H1 (cell line): Measurements from ENCODE around the gene KRTAP9-1. TPM values are rescaled to one million over a fixed set of nuclear protein-coding genes. Genes with fewer than 3 reads are reported as not detected.

ENCODE experiments used
- CTCF ChIA-PET: fragments of 300-600 bp; sonication (Branson Sonifier 250); formaldehyde crosslinking; loops from one replicate; lab custom pipeline; 2021; ENCODE audit not compliant: partially characterized antibody; lab: Charles Lee
- POLR2A ChIA-PET: fragments of 300-600 bp; sonication (Branson Sonifier 250); formaldehyde crosslinking; loops from one replicate; lab custom pipeline; 2021; ENCODE audit warnings: inconsistent platforms; ENCODE audit not compliant: partially characterized antibody; lab: Charles Lee
- DNase-seq, 2 experiments: peaks; one replicate each; pipeline versions ENCODE4 v3.0.0 to v3.0.0-alpha.2; 2010 to 2022; ENCODE audit warnings: low spot score in 2 of 2, low read depth in 1 of 2, mixed read lengths in 1 of 2
- FAIRE-seq: peaks from 2 replicates; lab custom pipeline; 2011; peaks lifted over from hg19 to GRCh38; lab: Jason Lieb, UNC
- H2AFZ ChIP-seq: 2 replicates; pipeline ENCODE4 v1.8.1; 2012; ENCODE audit warnings: low read length, inconsistent platforms
- H2AK5ac ChIP-seq: 2 replicates; pipeline ENCODE4 v1.6.1; 2013; ENCODE audit warnings: low read depth, low read length
- H2BK120ac ChIP-seq: replicated peaks from 2 replicates; pipeline ENCODE3; 2013; ENCODE audit warnings: low read depth, low read length, inconsistent platforms
- H2BK12ac ChIP-seq: 2 replicates; pipeline ENCODE4 v1.6.1; 2013; ENCODE audit warnings: low read depth, low read length
- H2BK15ac ChIP-seq: 2 replicates; pipeline ENCODE4 v1.6.1; 2013; ENCODE audit warnings: low read length
- H2BK20ac ChIP-seq: 2 replicates; pipeline ENCODE4 v1.6.1; 2013; ENCODE audit warnings: low read length
- H2BK5ac ChIP-seq: 2 replicates; pipeline ENCODE4 v1.6.1; 2013; ENCODE audit warnings: low read depth, low read length
- H3K14ac ChIP-seq: 2 replicates; pipeline ENCODE4 v1.6.1; 2013; ENCODE audit warnings: inconsistent platforms; ENCODE audit not compliant: insufficient read length
- H3K18ac ChIP-seq: 2 replicates; pipeline ENCODE4 v1.6.1; 2013; ENCODE audit warnings: low read length; ENCODE audit errors: extremely low read depth
- H3K23ac ChIP-seq: 2 replicates; pipeline ENCODE4 v1.6.1; 2013; ENCODE audit warnings: inconsistent platforms; ENCODE audit not compliant: insufficient read length
- H3K23me2 ChIP-seq: 2 replicates; pipeline ENCODE4 v1.6.1; 2013; ENCODE audit warnings: low read depth, low read length
- H3K27ac ChIP-seq: 2 replicates; pipeline ENCODE4 v1.6.1; 2011; ENCODE audit warnings: low read depth, low read length, inconsistent platforms
- H3K27me3 ChIP-seq, 4 experiments: replicated peaks in 1 of 4; 1 replicate in 1 of 4; 2 replicates in 3 of 4; pipeline versions ENCODE4 v1.6.1 to v1.8.1; 2011 to 2013; ENCODE audit warnings: low read length in 3 of 4, mild to moderate bottlenecking in 3 of 4, inconsistent platforms in 2 of 4, mixed read lengths in 2 of 4, moderate library complexity in 1 of 4; ENCODE audit not compliant: control insufficient read depth in 3 of 4, insufficient read depth in 3 of 4; ENCODE audit errors: extremely low read depth in 1 of 4
- H3K36me3 ChIP-seq, 4 experiments: 2 replicates each; pipeline versions ENCODE4 v1.6.1 to v1.8.1; 2011 to 2013; ENCODE audit warnings: mild to moderate bottlenecking in 4 of 4, low read length in 3 of 4, moderate library complexity in 2 of 4, control low read depth in 1 of 4, inconsistent platforms in 1 of 4; ENCODE audit not compliant: insufficient read depth in 4 of 4, control insufficient read depth in 2 of 4
- H3K4ac ChIP-seq: replicated peaks from 2 replicates; pipeline ENCODE3; 2013; ENCODE audit warnings: low read length, low read depth, mixed read lengths, inconsistent platforms; ENCODE audit not compliant: insufficient read length
- H3K4me1 ChIP-seq, 4 experiments: replicated peaks in 1 of 4; 1 replicate in 1 of 4; 2 replicates in 3 of 4; pipeline versions ENCODE4 v1.6.1 to v1.8.1; 2011 to 2013; ENCODE audit warnings: low read length in 3 of 4, inconsistent platforms in 2 of 4, mixed read lengths in 1 of 4; ENCODE audit not compliant: insufficient read depth in 4 of 4, control insufficient read depth in 3 of 4
- H3K4me2 ChIP-seq, 2 experiments: 2 replicates each; pipeline versions ENCODE4 v1.6.1 to v1.8.1; 2011 to 2013; ENCODE audit warnings: low read depth in 2 of 2, low read length in 2 of 2, control low read depth in 1 of 2, inconsistent platforms in 1 of 2, mild to moderate bottlenecking in 1 of 2; ENCODE audit not compliant: insufficient read depth in 1 of 2
- H3K4me3 ChIP-seq, 4 experiments: fragments of 200-600, 300-600 bp in 1 of 4; sonication (generic), shearing (Covaris generic), sonication (Bioruptor Twin) in 1 of 4; 2 replicates each; pipeline versions ENCODE4 v1.5.1 to v1.8.1; 2011 to 2016; ENCODE audit warnings: low read length in 4 of 4, low read depth in 3 of 4, control low read depth in 2 of 4, inconsistent platforms in 2 of 4, mild to moderate bottlenecking in 2 of 4, mixed read lengths in 1 of 4, moderate library complexity in 1 of 4; ENCODE audit not compliant: insufficient read depth in 2 of 4; ENCODE audit errors: extremely low read depth in 1 of 4
- H3K56ac ChIP-seq: replicated peaks from 2 replicates; pipeline ENCODE3; 2013; ENCODE audit warnings: low read depth, mild to moderate bottlenecking, mixed read lengths, low read length, inconsistent platforms; ENCODE audit not compliant: insufficient read length
- H3K79me1 ChIP-seq: 2 replicates; pipeline ENCODE4 v1.6.1; 2013; ENCODE audit warnings: low read depth, low read length, control low read depth
- H3K79me2 ChIP-seq, 2 experiments: 2 replicates each; pipeline versions ENCODE4 v1.6.1 to v1.8.1; 2012 to 2013; ENCODE audit warnings: low read length in 2 of 2, mild to moderate bottlenecking in 2 of 2, inconsistent platforms in 1 of 2; ENCODE audit not compliant: insufficient read depth in 2 of 2, control insufficient read depth in 1 of 2
- H3K9ac ChIP-seq, 4 experiments: replicated peaks in 1 of 4; 1 replicate in 1 of 4; 2 replicates in 3 of 4; pipeline versions ENCODE4 v1.6.1 to v1.8.1; 2011 to 2013; ENCODE audit warnings: low read depth in 3 of 4, low read length in 3 of 4, control low read depth in 2 of 4, mild to moderate bottlenecking in 2 of 4, moderate library complexity in 2 of 4, inconsistent platforms in 1 of 4; ENCODE audit errors: extremely low read depth in 1 of 4
- H3K9me3 ChIP-seq, 2 experiments: 2 replicates each; pipeline versions ENCODE4 v1.6.1 to v1.8.1; 2012 to 2013; ENCODE audit warnings: mild to moderate bottlenecking in 2 of 2, moderate library complexity in 2 of 2, control low read depth in 1 of 2, inconsistent platforms in 1 of 2, low read depth in 1 of 2, low read length in 1 of 2, mixed read lengths in 1 of 2; ENCODE audit not compliant: insufficient read depth in 2 of 2
- H4K20me1 ChIP-seq, 2 experiments: replicated peaks in 1 of 2; 2 replicates each; pipeline versions ENCODE3 to v1.8.1; 2011 to 2013; ENCODE audit warnings: inconsistent platforms in 2 of 2, low read length in 2 of 2, mild to moderate bottlenecking in 1 of 2; ENCODE audit not compliant: insufficient read depth in 2 of 2, control insufficient read depth in 1 of 2
- H4K5ac ChIP-seq: 2 replicates; pipeline ENCODE4 v1.6.1; 2013; ENCODE audit warnings: low read length, low read depth, mixed read lengths, inconsistent platforms; ENCODE audit not compliant: insufficient read length
- H4K8ac ChIP-seq: 2 replicates; pipeline ENCODE4 v1.8.0; 2013; ENCODE audit warnings: mild to moderate bottlenecking, moderate library complexity, low read length, inconsistent platforms; ENCODE audit not compliant: insufficient read depth; ENCODE audit errors: extremely low read depth
- H4K91ac ChIP-seq: replicated peaks from 2 replicates; pipeline ENCODE3; 2013; ENCODE audit warnings: low read length, mixed read lengths, inconsistent platforms; ENCODE audit not compliant: insufficient read length
- CEBPB ChIP-seq: IDR thresholded peaks from 2 replicates; pipeline ENCODE4 v1.6.1; 2012; ENCODE audit warnings: low read depth, low read length
- JUND ChIP-seq: IDR thresholded peaks from 2 replicates; pipeline ENCODE4 v1.6.1; 2011; ENCODE audit warnings: mild to moderate bottlenecking, improper control_type of control experiment, low read length
- SP1 ChIP-seq: IDR thresholded peaks from 2 replicates; pipeline ENCODE4 v1.6.1; 2011; ENCODE audit warnings: low read depth, low read length
- SP2 ChIP-seq: IDR thresholded peaks from 2 replicates; pipeline ENCODE4 v1.6.1; 2012; ENCODE audit warnings: mild to moderate bottlenecking, low read length, inconsistent platforms
- SP4 ChIP-seq: IDR thresholded peaks from 2 replicates; pipeline ENCODE4 v1.6.1; 2012; ENCODE audit warnings: low read length, inconsistent platforms
- WGBS, 2 experiments: shearing (Covaris generic) in 1 of 2; methylation state at CpG; one replicate each; pipeline versions ENCODE4 v1.1.6 to v1.1.7; 2013 to 2015; ENCODE audit warnings: low lambda C conversion rate in 2 of 2, mixed read lengths in 2 of 2, inconsistent platforms in 1 of 2, low coverage in 1 of 2, missing lambda C conversion rate in 1 of 2; ENCODE audit not compliant: insufficient replicate concordance in 2 of 2, insufficient coverage in 1 of 2, insufficient read length in 1 of 2; ENCODE audit errors: extremely low coverage in 1 of 2, missing lambda C conversion rate in 1 of 2; 5-methylcytosine and 5-hydroxymethylcytosine counted together
- polyA plus RNA-seq, 7 experiments: library from polyadenylated mRNA; depleted of rRNA in 3 of 7; stranded (reverse) in 5 of 7; unstranded in 2 of 7; fragments of >200 nt in 5 of 7; fragments of 200-250 nt in 2 of 7; gene quantifications; 1 replicate in 5 of 7; 2 replicates in 1 of 7; 4 replicates in 1 of 7; pipeline versions ENCODE4 v1.2.1 to v1.2.3, GENCODE V29; 2011 to 2013; ENCODE audit warnings: missing spikeins in 2 of 7, mixed read lengths in 2 of 7
- total RNA-seq: library from RNA; stranded (reverse); fragmentation: NEBNext Ultra II Directional; extraction: Animal tissue kit (Norgen Biotek cat#: 25700); gene quantifications from 2 replicates; pipeline ENCODE4 v1.2.1, GENCODE V29; 2021
- TF ChIP-seq, protein P1 (sequence below): IDR thresholded peaks from 2 replicates; pipeline ENCODE4 v1.6.1; 2011; ENCODE audit warnings: low read length, improper control_type of control experiment

The KRTAP9-1 gene
- total and polyA plus RNA-seq, 2 of the 8 experiments (the other 6 are each of a cell fraction or from before 2014, with no cell fraction given), result not detected

GRCh38 chr17:41144846-41145245 is 44.8 kb upstream of the KRTAP9-1 start:
- H4K8ac ChIP-seq, result no peak overlapping the region
- H3K27me3 ChIP-seq, result no peaks in the 10 kb centered on the region
- no peak overlapping the region for H3K27ac ChIP-seq
- no peak overlapping the region for H2AK5ac ChIP-seq
- no peaks in the 10 kb centered on the region for H3K36me3 ChIP-seq
- no peaks in the 10 kb centered on the region for H3K79me1 ChIP-seq
- H3K4me2 ChIP-seq, result no peak overlapping the region
- H2BK15ac ChIP-seq, result no peak overlapping the region
- H3K4me1 ChIP-seq, result no peaks in the 10 kb centered on the region
- H3K4me3 ChIP-seq, result no peak overlapping the region
- DNase-seq, result no peak
- no peak overlapping the region for H3K18ac ChIP-seq
- no peak overlapping the region for H2BK5ac ChIP-seq
- no peak overlapping the region for H2BK20ac ChIP-seq
- H3K79me2 ChIP-seq, result no peaks in the 10 kb centered on the region
- H4K91ac ChIP-seq, result no peak overlapping the region
- H3K56ac ChIP-seq, result no peak overlapping the region
- H3K9ac ChIP-seq, result no peak overlapping the region
- peaks cover 10 to 12% of the 10 kb centered on the region in 2 experiments; a peak in 3 of 4 replicates for H3K9me3 ChIP-seq
- H3K23ac ChIP-seq, result no peak overlapping the region
- no peak overlapping the region for H2BK120ac ChIP-seq
- no peak overlapping the region for H3K14ac ChIP-seq
- H2BK12ac ChIP-seq, result no peak overlapping the region
- no peak for FAIRE-seq
- WGBS, 2 experiments, result 100% methylated on average over 1 of the region's 1 CpG; no CpG with 5 or more reads in 1 of the 2 experiments
- H4K5ac ChIP-seq, result no peak overlapping the region
- H3K23me2 ChIP-seq, result peaks cover 2% of the 10 kb centered on the region; the same call in 1 of the 2 replicates
- ChIA-PET CTCF (no interaction called here), POLR2A (no interaction called here)
- H3K4ac ChIP-seq, result no peak overlapping the region
- no peaks in the 10 kb centered on the region for H4K20me1 ChIP-seq
- H2AFZ ChIP-seq, result no peak overlapping the region
- TF ChIP-seq CEBPB, result no peak
- no peak for TF ChIP-seq SP4
- TF ChIP-seq JUND, result no peak
- no peak for TF ChIP-seq SP2
- TF ChIP-seq SP1, result no peak
- TF ChIP-seq, protein P1, sequence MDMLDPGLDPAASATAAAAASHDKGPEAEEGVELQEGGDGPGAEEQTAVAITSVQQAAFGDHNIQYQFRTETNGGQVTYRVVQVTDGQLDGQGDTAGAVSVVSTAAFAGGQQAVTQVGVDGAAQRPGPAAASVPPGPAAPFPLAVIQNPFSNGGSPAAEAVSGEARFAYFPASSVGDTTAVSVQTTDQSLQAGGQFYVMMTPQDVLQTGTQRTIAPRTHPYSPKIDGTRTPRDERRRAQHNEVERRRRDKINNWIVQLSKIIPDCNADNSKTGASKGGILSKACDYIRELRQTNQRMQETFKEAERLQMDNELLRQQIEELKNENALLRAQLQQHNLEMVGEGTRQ, result no peak
